CD4-positive, alpha-beta memory T cell (primary cell): ENCODE measurements around the gene STAG1. TPM values are rescaled to one million over a fixed set of nuclear protein-coding genes. Genes with fewer than 3 reads are reported as not detected.
"Not testable (repeated sequence)": the region's sequence is repeated elsewhere in the genome, so short reads cannot be mapped to it uniquely, and the experiment has no call there.

ENCODE experiments used
- CTCF ChIA-PET: fragments of 350-600 bp; sonication (Branson Sonifier 250); formaldehyde crosslinking; loops from one replicate; lab custom pipeline; 2021; ENCODE audit warnings: inconsistent platforms; ENCODE audit not compliant: partially characterized antibody; lab: Charles Lee
- POLR2A ChIA-PET: fragments of 350-600 bp; sonication (Branson Sonifier 250); formaldehyde crosslinking; loops from one replicate; lab custom pipeline; 2021; ENCODE audit not compliant: partially characterized antibody; lab: Charles Lee
- DNase-seq, 5 donors: peaks; one replicate each; pipeline versions ENCODE4 v3.0.0 to v3.0.0-alpha.2; 2020 to 2022; ENCODE audit warnings: mixed read lengths in 1 of 5
- H3K27ac ChIP-seq: one replicate; pipeline ENCODE4 v1.7.0; 2013; ENCODE audit warnings: low read depth, low read length
- H3K27me3 ChIP-seq: 2 replicates; pipeline ENCODE4 v1.7.0; 2013; ENCODE audit warnings: mild to moderate bottlenecking, low read length, moderate library complexity; ENCODE audit not compliant: insufficient read depth
- H3K36me3 ChIP-seq: 2 replicates; pipeline ENCODE4 v1.7.0; 2013; ENCODE audit warnings: mild to moderate bottlenecking, low read length, moderate library complexity; ENCODE audit not compliant: insufficient read depth
- H3K4me1 ChIP-seq: 2 replicates; pipeline ENCODE4 v1.7.0; 2013; ENCODE audit warnings: mild to moderate bottlenecking, low read length, moderate library complexity; ENCODE audit not compliant: insufficient read depth
- H3K4me3 ChIP-seq, 2 donors: one replicate each; pipeline ENCODE4 v1.7.0; 2013; ENCODE audit warnings: low read length in 2 of 2, mild to moderate bottlenecking in 1 of 2
- H3K9me3 ChIP-seq, 2 donors: one replicate each; pipeline ENCODE4 v1.7.0; 2013; ENCODE audit warnings: low read length in 2 of 2, control low read depth in 1 of 2; ENCODE audit not compliant: control insufficient read depth in 1 of 2
- H3K27ac Mint-ChIP-seq, 7 donors: one replicate each; pipeline ENCODE4 v1.8.0; 2020 to 2021; ENCODE audit warnings: mixed read lengths in 7 of 7, mild to moderate bottlenecking in 6 of 7, inconsistent platforms in 3 of 7, moderate library complexity in 3 of 7
- H3K27me3 Mint-ChIP-seq, 2 donors: one replicate each; pipeline ENCODE4 v1.8.0; 2020 to 2021; ENCODE audit warnings: mixed read lengths in 2 of 2
- H3K36me3 Mint-ChIP-seq, 2 donors: one replicate each; pipeline ENCODE4 v1.8.0; 2020 to 2021; ENCODE audit warnings: mixed read lengths in 2 of 2, inconsistent platforms in 1 of 2, mild to moderate bottlenecking in 1 of 2
- H3K4me1 Mint-ChIP-seq, 4 donors: one replicate each; pipeline ENCODE4 v1.8.0; 2020 to 2021; ENCODE audit warnings: mixed read lengths in 4 of 4, mild to moderate bottlenecking in 1 of 4
- H3K4me3 Mint-ChIP-seq, 8 donors: one replicate each; pipeline ENCODE4 v1.8.0; 2020 to 2021; ENCODE audit warnings: mixed read lengths in 8 of 8, mild to moderate bottlenecking in 7 of 8, moderate library complexity in 6 of 8, inconsistent platforms in 3 of 8
- H3K9me3 Mint-ChIP-seq, 8 donors: one replicate each; pipeline ENCODE4 v1.8.0; 2020 to 2021; ENCODE audit warnings: mixed read lengths in 8 of 8, mild to moderate bottlenecking in 5 of 8, inconsistent platforms in 3 of 8, moderate library complexity in 1 of 8
- intact Hi-C: fragments of 100-400 bp; cut with micrococcal nuclease; formaldehyde crosslinking; loops from one replicate; pipeline ENCODE4 v1.15.1; 2023
- polyA plus RNA-seq, 2 donors: library from polyadenylated mRNA; unstranded; fragments of 300-500 nt; fragmentation: Illumina TruSeq; gene quantifications; one replicate each; pipeline ENCODE4 v1.2.3, GENCODE V29; 2021
- total RNA-seq, 2 experiments: library from RNA; stranded (reverse); gene quantifications; one replicate each; pipeline ENCODE4 v1.2.3, GENCODE V29; 2021

STAG1 gene
- total and polyA plus RNA-seq, 4 experiments from 2014 or later, result 17.6 to 56.1 (median 37.1) TPM

- intact Hi-C loops, result no loop called here
- Histone ChIP-seq H3K4me1 (peaks cover 9% of the 10 kb centered on the region), H3K36me3 (no peaks in the 10 kb centered on the region), H3K27ac (no peak overlapping the region), H3K27me3 (no peaks in the 10 kb centered on the region), H3K4me3 (no peak overlapping the region), H3K9me3 (no peaks in the 10 kb centered on the region)
- H3K4me1 Mint-ChIP-seq, result peaks cover 5 to 10% (median 8%) of the 10 kb centered on the region in 4 donors
- no peaks in the 10 kb centered on the region for H3K27me3 Mint-ChIP-seq
- no peak for DNase-seq
- no peaks in the 10 kb centered on the region for H3K36me3 Mint-ChIP-seq
- peaks cover 0 to 2% (median 0%) of the 10 kb centered on the region in 8 donors for H3K9me3 Mint-ChIP-seq
- no peak overlapping the region for H3K27ac Mint-ChIP-seq
- ChIA-PET CTCF (no interaction called here), POLR2A (interaction anchor here (0.6 kb wide), 1 partner anchor 151 kb away, joined by 3 read pairs; no protein-coding TSS in a partner anchor)
- no peak overlapping the region for H3K4me3 Mint-ChIP-seq
Observed at GRCh38 chr3:136783708-136784191, 31.6 kb upstream of the STAG1 start.

DNA sequence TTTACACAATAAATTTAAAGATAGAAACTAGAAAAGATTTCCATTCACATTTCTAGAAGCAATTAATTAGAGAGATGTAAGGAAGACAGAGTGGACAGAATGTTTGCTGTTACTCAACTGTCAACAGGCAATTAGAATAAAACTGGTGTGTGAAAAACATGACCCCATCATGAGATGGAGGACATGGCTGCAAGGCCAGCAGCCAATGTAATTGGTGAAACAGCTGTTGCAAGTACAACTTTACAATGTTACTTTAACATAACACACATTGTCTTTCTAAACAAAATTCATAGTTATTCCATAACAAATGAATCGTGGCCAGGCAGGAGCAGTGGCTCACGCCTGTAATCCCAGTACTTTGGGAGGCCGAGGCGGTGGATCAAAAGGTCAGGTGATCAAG, 28.6 kb upstream of the STAG1 start:
- CTCF ChIA-PET, result interaction anchor here (1.2 to 1.4 kb wide), 2 partner anchors 8 to 233 kb away, joined by 4 read pairs; no protein-coding TSS in a partner anchor
- Histone ChIP-seq H3K27me3 (no peaks in the 10 kb centered on the region), H3K4me3 (no peak overlapping the region), H3K27ac (no peak overlapping the region), H3K36me3 (no peaks in the 10 kb centered on the region), H3K4me1 (no peaks in the 10 kb centered on the region), H3K9me3 (no peaks in the 10 kb centered on the region)
- no peaks in the 10 kb centered on the region for H3K4me1 Mint-ChIP-seq
- peaks cover 0 to 2% (median 0%) of the 10 kb centered on the region in 8 donors for H3K9me3 Mint-ChIP-seq
- H3K27ac Mint-ChIP-seq, result no peak overlapping the region
- POLR2A ChIA-PET, result no interaction called here
- intact Hi-C loops, result no loop called here
- no peak for DNase-seq
- no peaks in the 10 kb centered on the region for H3K36me3 Mint-ChIP-seq
- H3K27me3 Mint-ChIP-seq, result no peaks in the 10 kb centered on the region
- no peak overlapping the region for H3K4me3 Mint-ChIP-seq

DNA sequence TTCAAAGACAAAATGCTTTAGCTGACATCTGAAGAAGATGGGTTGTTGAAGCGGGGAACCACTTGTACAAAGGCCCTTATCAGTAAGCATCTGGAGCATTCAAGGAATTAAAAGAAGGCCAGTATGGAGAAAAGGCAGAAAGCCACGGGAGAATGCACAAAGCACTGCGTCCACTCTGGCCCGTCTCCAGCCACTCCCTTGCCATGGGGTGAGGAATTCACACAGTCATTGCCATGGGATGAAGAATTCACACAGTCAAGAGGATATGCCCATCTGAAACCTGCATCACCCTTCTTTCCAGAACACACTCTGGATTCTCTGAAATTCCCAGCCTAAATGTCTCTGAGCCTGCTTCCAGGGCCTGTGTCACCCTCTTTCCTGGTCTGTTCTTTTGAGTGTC, 26.7 kb upstream of the STAG1 start:
- Mint-ChIP-seq H3K36me3 (no peaks in the 10 kb centered on the region), H3K4me3 (no peak overlapping the region), H3K27ac (no peak overlapping the region), H3K9me3 (peaks cover 0 to 2% (median 0%) of the 10 kb centered on the region in 8 donors), H3K27me3 (no peaks in the 10 kb centered on the region), H3K4me1 (no peaks in the 10 kb centered on the region)
- Histone ChIP-seq H3K27me3 (no peaks in the 10 kb centered on the region), H3K4me3 (no peak overlapping the region), H3K9me3 (no peaks in the 10 kb centered on the region), H3K36me3 (no peaks in the 10 kb centered on the region), H3K27ac (no peak overlapping the region), H3K4me1 (no peaks in the 10 kb centered on the region)
- CTCF ChIA-PET, result no interaction called here
- no peak for DNase-seq
- intact Hi-C loops, result no loop called here
- POLR2A ChIA-PET, result no interaction called here

DNA sequence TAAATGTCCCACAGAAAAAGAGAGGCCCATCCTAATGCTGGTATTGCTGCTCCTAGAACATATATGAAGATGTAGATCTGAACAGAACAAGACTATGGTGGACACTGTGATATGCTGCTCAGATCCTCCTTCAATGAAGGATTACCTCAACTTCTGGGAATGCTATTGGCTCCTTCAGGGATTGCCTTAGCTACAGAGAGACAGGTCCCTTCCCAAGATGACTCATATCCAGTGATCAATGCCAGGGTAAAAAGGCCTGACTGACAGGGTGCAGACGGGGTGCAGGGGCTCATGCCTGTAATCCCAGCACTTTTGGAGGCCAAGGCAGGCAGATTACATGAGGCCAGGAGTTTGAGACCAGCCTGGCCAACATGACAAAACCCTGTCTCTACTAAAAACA, 20.5 kb upstream of the STAG1 start:
- Histone ChIP-seq H3K4me1 (no peaks in the 10 kb centered on the region), H3K27ac (no peak overlapping the region), H3K4me3 (no peak overlapping the region), H3K27me3 (no peaks in the 10 kb centered on the region), H3K36me3 (no peaks in the 10 kb centered on the region), H3K9me3 (no peaks in the 10 kb centered on the region)
- intact Hi-C loops, result no loop called here
- H3K9me3 Mint-ChIP-seq, result peaks cover 0 to 1% (median 0%) of the 10 kb centered on the region in 8 donors
- H3K36me3 Mint-ChIP-seq, result no peaks in the 10 kb centered on the region
- no peak for DNase-seq
- CTCF ChIA-PET, result interaction anchor here (0.9 to 1.0 kb wide), 2 partner anchors 9 to 242 kb away, joined by 3 to 4 read pairs; no protein-coding TSS in a partner anchor
- H3K27ac Mint-ChIP-seq, result no peak overlapping the region
- no peak overlapping the region for H3K4me3 Mint-ChIP-seq
- no peaks in the 10 kb centered on the region for H3K27me3 Mint-ChIP-seq
- POLR2A ChIA-PET, result interaction anchor here (1.5 kb wide), 1 partner anchor 20 kb away, joined by 3 read pairs; no protein-coding TSS in a partner anchor
- no peaks in the 10 kb centered on the region for H3K4me1 Mint-ChIP-seq

DNA sequence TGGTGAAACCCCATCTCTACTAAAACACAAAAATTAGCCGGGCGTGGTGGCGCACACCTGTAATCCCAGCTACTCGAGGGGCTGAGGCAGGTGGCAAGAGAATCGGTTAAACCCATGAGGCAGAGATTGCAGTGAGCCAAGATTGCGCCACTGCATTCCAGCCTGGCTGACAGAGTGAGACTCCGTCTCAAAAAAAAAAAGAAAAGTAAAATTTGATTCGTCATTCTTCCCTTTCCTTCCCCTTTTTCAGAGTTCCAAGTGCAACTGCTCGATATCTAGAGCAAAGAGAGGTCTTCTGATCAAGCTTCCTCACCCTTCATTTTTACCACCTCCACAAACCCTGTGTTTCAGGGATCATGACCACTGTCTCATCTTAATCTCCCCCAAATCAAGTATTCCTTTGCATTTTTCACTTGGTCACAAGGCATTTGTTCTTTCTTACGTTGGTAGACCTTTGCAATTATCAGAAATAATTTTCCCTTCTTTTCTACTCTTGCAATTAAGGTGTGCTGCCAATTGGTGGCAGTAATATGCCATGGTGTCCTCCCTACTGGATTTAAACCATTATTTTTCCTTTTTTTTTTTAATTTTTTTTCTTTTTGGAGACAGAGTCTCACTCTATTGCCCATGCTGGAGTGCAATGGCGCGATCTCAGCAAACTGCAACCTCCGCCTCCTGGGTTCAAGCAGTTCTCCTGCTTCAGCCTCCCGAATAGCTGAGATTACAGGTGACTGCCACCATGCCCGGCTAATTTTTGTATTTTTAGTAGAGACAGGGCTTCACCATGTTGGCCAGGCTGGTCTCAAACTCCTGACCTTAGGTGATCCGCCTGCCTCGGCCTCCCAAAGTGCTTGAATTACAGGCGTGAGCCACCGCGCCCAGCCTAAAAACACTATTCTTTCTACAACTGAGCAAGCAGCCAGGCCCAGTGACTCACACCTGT, 6.3 kb upstream of the STAG1 start:
- H3K9me3 ChIP-seq, DNase-seq, H3K27me3 Mint-ChIP-seq, H3K27ac Mint-ChIP-seq, H3K36me3 ChIP-seq, POLR2A ChIA-PET, H3K4me3 ChIP-seq, H3K4me3 Mint-ChIP-seq, H3K36me3 Mint-ChIP-seq, H3K27me3 ChIP-seq, H3K27ac ChIP-seq: not testable (repeated sequence)
- CTCF ChIA-PET, result interaction anchor here (0.9 to 9.6 kb wide), 4 partner anchors 9 to 255 kb away, joined by 3 to 206 read pairs (median 4); partner anchors contain the start of gene NCK1
- intact Hi-C loops, result loop anchor here (1.0 to 10.0 kb wide), 2 partner anchors 256 to 1836 kb away; partner anchors contain the start of gene CEP70
- peaks cover 11% of the 10 kb centered on the region for H3K4me1 ChIP-seq
- H3K9me3 Mint-ChIP-seq, result peaks cover 0 to 13% (median 10%) of the 10 kb centered on the region in 8 donors
- H3K4me1 Mint-ChIP-seq, result peaks cover 12 to 19% (median 13%) of the 10 kb centered on the region in 4 donors

GRCh38 chr3:136755192-136755591, 3.0 kb upstream of the STAG1 start:
- H3K4me1 Mint-ChIP-seq, result peaks cover 22 to 37% (median 30%) of the 10 kb centered on the region in 4 donors
- Histone ChIP-seq H3K4me1 (peaks cover 26% of the 10 kb centered on the region), H3K4me3 (no peak overlapping the region), H3K36me3 (no peaks in the 10 kb centered on the region), H3K9me3 (no peaks in the 10 kb centered on the region), H3K27ac (no peak overlapping the region), H3K27me3 (no peaks in the 10 kb centered on the region)
- peaks cover 0 to 15% of the 10 kb centered on the region in 2 donors for H3K36me3 Mint-ChIP-seq
- CTCF ChIA-PET, result interaction anchor here (0.9 to 9.6 kb wide), 3 partner anchors 258 to 678 kb away, joined by 4 to 206 read pairs (median 5); no protein-coding TSS in a partner anchor
- peaks cover 0 to 3% (median 0%) of the 10 kb centered on the region in 8 donors for H3K9me3 Mint-ChIP-seq
- POLR2A ChIA-PET, result interaction anchor here (6.4 kb wide), 1 partner anchor 106 kb away, joined by 143 read pairs; the partner anchor contains the start of gene NCK1
- no peak overlapping the region for H3K4me3 Mint-ChIP-seq
- intact Hi-C loops, result loop anchor here (10.0 kb wide), 1 partner anchor 1840 kb away; the partner anchor contains the start of gene CEP70
- H3K27me3 Mint-ChIP-seq, result peaks cover 0 to 2% of the 10 kb centered on the region in 2 donors
- H3K27ac Mint-ChIP-seq, result peak overlapping the region in 6 of 7 donors; percentile 25 to 91 (median 79)
- DNase-seq, result no peak
